ENCODE results near the gene CDC34. TPM values are rescaled to one million over a fixed set of nuclear protein-coding genes. Genes with fewer than 3 reads are reported as not detected.

CDC34 gene
- total and polyA plus RNA-seq, 9 of the 15 experiments (the other 6 are each of a cell fraction or from before 2014, with no cell fraction given) = 0.80 to 203 (median 65.5) TPM

DNA sequence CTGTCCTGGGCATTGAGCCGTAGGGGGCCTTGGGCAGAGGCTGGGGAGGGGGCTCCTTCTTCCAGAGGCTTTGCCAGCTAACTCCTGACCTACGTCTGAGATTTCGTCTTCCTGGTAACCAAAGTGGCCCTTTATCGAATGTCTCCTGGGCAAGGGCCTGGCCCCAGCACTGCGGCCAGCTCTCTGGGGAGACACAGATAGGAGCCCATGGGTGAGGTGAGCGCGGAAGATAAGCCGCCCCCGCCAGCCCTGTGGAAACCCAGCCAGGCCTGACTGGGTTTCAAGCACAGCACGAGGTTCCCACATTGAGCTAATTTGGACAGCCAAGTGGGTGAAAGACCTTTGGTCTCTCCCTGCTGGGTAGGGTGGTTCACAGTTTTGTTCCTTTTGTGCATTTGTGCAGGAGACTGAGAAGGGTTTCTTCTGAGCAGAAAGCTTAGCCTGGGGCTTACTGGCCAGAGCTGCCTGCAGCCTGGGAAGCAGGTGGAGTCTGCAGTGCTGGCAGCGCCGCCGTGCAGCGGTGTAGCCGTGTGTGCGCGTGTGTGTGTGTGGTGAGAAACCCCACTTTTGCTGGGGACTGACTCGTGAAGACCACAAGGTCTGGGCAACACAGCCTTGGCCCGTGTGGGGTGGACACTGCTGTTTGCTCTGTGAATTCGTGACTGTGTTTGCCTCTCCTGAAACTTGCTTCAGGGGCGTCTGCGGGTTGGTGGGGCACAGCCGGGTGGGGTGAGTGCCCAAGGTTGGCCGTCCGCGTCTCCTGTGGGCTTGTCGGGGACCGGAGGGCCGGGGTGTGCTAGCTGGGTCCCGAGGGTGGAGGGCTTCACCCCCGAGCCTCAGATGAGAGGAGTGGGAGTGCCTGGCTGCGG, 43.3 kb downstream of the CDC34 start (continued):
- no peak for TF ChIP-seq ZNF146 (CRISPR knock-in tag; IDR thresholded peaks at IDR 0.05; ENCODE audit: unreplicated experiment)
- peak; percentile 68; the same call in 1 of the 2 replicates for TF ChIP-seq FOXP1 (CRISPR knock-in tag; IDR thresholded peaks at IDR 0.05)
- no peak for TF ChIP-seq PURB (CRISPR knock-in tag; IDR thresholded peaks at IDR 0.05; ENCODE audit: low read depth)
- no peak for TF ChIP-seq ZNF41 (CRISPR knock-in tag; conservative IDR thresholded peaks at IDR 0.05)
- peak; percentile 96 for TF ChIP-seq NFIC (IDR thresholded peaks at IDR 0.05)
- TF ChIP-seq, protein P1, sequence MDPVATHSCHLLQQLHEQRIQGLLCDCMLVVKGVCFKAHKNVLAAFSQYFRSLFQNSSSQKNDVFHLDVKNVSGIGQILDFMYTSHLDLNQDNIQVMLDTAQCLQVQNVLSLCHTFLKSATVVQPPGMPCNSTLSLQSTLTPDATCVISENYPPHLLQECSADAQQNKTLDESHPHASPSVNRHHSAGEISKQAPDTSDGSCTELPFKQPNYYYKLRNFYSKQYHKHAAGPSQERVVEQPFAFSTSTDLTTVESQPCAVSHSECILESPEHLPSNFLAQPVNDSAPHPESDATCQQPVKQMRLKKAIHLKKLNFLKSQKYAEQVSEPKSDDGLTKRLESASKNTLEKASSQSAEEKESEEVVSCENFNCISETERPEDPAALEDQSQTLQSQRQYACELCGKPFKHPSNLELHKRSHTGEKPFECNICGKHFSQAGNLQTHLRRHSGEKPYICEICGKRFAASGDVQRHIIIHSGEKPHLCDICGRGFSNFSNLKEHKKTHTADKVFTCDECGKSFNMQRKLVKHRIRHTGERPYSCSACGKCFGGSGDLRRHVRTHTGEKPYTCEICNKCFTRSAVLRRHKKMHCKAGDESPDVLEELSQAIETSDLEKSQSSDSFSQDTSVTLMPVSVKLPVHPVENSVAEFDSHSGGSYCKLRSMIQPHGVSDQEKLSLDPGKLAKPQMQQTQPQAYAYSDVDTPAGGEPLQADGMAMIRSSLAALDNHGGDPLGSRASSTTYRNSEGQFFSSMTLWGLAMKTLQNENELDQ (CRISPR knock-in tag; IDR thresholded peaks at IDR 0.05; ENCODE audit: borderline replicate concordance) = no peak
- no peak for TF ChIP-seq KAT7 (CRISPR knock-in tag; IDR thresholded peaks at IDR 0.05; ENCODE audit: borderline replicate concordance)
- no peak for TF ChIP-seq KDM2B (CRISPR knock-in tag; IDR thresholded peaks at IDR 0.05)
- TF ChIP-seq ZNF174 (CRISPR knock-in tag; IDR thresholded peaks at IDR 0.05) = no peak
- TF ChIP-seq SP1 (CRISPR knock-in tag; IDR thresholded peaks at IDR 0.05) = peak; percentile 68; the same call in 1 of the 2 replicates
- no peak for TF ChIP-seq HDGF (IDR thresholded peaks at IDR 0.05)
- TF ChIP-seq YY1 (IDR thresholded peaks at IDR 0.05; ENCODE audit: borderline replicate concordance in 1 of 3, control insufficient read depth in 1 of 3, extremely low read depth in 1 of 3, insufficient read depth in 3 of 3, insufficient read length in 1 of 3, insufficient replicate concordance in 2 of 3, low read depth in 1 of 3, low read length in 2 of 3) = peak in 1 of 3 experiments; percentile 28
- TF ChIP-seq, protein P2, sequence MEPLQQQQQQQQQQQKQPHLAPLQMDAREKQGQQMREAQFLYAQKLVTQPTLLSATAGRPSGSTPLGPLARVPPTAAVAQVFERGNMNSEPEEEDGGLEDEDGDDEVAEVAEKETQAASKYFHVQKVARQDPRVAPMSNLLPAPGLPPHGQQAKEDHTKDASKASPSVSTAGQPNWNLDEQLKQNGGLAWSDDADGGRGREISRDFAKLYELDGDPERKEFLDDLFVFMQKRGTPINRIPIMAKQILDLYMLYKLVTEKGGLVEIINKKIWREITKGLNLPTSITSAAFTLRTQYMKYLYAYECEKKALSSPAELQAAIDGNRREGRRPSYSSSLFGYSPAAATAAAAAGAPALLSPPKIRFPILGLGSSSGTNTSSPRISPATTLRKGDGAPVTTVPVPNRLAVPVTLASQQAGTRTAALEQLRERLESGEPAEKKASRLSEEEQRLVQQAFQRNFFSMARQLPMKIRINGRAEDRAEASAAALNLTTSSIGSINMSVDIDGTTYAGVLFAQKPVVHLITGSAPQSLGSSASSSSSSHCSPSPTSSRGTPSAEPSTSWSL (CRISPR knock-in tag; IDR thresholded peaks at IDR 0.05; ENCODE audit: borderline replicate concordance) = no peak
- TF ChIP-seq TEAD4 (IDR thresholded peaks at IDR 0.05; ENCODE audit: low read length) = peak; percentile 99
- TF ChIP-seq TEAD4 (CRISPR knock-in tag; IDR thresholded peaks at IDR 0.05; ENCODE audit: borderline replicate concordance) = no peak
- peak; percentile 70; the same call in 1 of the 2 replicates for TF ChIP-seq KHSRP (IDR thresholded peaks at IDR 0.05)
- no peak for TF ChIP-seq NFRKB (IDR thresholded peaks at IDR 0.05; ENCODE audit: low read depth)
- TF ChIP-seq XRCC5 (IDR thresholded peaks at IDR 0.05; ENCODE audit: low read depth, low read length) = no peak
- 0 out of 2 replicates have a peak, but pooled peaks have one; percentile 46 for TF ChIP-seq MIER1 (IDR thresholded peaks at IDR 0.05; ENCODE audit: low read depth)
- 0 out of 4 replicates have a peak, but pooled peaks of 1 of the 2 experiments have one; percentile 53 for TF ChIP-seq ETV6 (IDR thresholded peaks at IDR 0.05; ENCODE audit: borderline replicate concordance in 1 of 2, low read depth in 2 of 2, low read length in 1 of 2)
- TF ChIP-seq ETV6 (CRISPR knock-in tag; IDR thresholded peaks at IDR 0.05; ENCODE audit: borderline replicate concordance) = no peak
- TF ChIP-seq, protein P3, sequence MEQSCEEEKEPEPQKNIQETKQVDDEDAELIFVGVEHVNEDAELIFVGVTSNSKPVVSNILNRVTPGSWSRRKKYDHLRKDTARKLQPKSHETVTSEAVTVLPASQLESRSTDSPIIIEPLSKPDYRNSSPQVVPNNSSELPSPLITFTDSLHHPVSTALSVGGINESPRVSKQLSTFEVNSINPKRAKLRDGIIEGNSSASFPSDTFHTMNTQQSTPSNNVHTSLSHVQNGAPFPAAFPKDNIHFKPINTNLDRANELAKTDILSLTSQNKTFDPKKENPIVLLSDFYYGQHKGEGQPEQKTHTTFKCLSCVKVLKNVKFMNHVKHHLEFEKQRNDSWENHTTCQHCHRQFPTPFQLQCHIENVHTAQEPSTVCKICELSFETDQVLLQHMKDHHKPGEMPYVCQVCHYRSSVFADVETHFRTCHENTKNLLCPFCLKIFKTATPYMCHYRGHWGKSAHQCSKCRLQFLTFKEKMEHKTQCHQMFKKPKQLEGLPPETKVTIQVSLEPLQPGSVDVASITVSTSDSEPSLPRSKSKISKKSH (CRISPR knock-in tag; IDR thresholded peaks at IDR 0.05) = no peak

Data from K562 (cell line).